Left colon (tissue), 2 donors: ENCODE measurements around the gene SLC17A2. TPM values are rescaled to one million over a fixed set of nuclear protein-coding genes. Genes with fewer than 3 reads are reported as not detected.
"Not testable (repeated sequence)": the region's sequence is repeated elsewhere in the genome, so short reads cannot be mapped to it uniquely, and the experiment has no call there.

ENCODE experiments used
- ATAC-seq: fragments of 200-7000 bp; cut with Tn5 transposase; one replicate; pipeline ENCODE4 v1.9.1; 2020; ENCODE audit warnings: mild to moderate bottlenecking, moderate library complexity
- DNase-seq, 2 donors: peaks; one replicate each; pipeline ENCODE4 v3.0.0-alpha.2; 2020
- intact Hi-C, 2 donors: fragments of 100-400 bp; cut with DNase I in 1 of 2; cut with micrococcal nuclease in 1 of 2; formaldehyde crosslinking; loops; one replicate each; pipeline versions ENCODE4 v1.11.2 to v1.14.0; 2022; cut with DNase I, micrococcal nuclease
- total RNA-seq, 2 donors: library from RNA; stranded (reverse); fragmentation: NEBNext Ultra II Directional; extraction: Animal tissue kit (Norgen Biotek cat#: 25700); gene quantifications; one replicate each; pipeline ENCODE4 v1.2.1, GENCODE V29; 2021
- donor health status: DM: no; HTN: no; CAD: no.
- donor health status: DM: yes; HTN: yes; CAD: no.

Gene SLC17A2
- total RNA-seq, 2 donors from 2014 or later: not detected

DNA sequence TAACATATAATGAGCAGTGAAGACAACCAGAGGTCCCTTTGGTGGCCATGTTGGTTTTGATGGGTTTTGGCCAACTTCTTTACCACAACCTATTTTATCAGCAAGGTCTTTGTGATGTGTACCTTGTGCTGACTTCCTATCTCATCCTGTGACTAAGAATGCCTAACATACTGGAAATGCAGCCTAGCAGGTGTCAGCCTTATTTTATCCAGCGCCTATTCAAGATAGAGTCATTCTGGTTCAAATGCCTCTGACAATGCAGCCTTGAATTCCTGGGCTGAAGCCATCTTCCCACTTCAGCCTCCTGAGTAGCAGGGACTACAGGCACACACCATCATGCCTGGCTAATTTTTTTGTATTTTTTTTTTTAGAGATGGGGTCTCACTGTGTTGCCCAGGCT, 24.3 kb upstream of the SLC17A2 start:
- intact Hi-C loops: no loop called here
- DNase-seq (no peak), ATAC-seq (no peak)

DNA sequence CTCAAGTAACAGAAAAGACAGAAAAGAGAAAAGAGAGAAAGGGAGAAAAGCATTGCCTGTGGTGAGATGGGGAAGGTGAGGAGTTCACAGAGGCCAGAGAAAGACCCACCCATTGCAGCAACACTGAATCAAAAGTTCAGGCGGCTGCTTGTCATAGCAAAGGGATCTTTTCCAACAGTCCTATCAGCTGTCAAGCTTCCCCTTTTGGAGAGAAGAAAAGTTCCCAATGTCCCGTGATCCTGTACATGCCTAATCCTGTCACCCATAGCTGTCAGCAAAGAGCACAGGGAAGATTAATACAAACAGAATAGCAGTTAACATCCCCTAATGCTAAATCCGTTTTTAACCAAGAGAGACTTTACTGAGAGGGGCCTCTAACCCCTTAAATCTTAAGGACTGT, 23.2 kb upstream of the SLC17A2 start:
- DNase-seq: no peak
- intact Hi-C loops: no loop called here
- ATAC-seq: no peak

DNA sequence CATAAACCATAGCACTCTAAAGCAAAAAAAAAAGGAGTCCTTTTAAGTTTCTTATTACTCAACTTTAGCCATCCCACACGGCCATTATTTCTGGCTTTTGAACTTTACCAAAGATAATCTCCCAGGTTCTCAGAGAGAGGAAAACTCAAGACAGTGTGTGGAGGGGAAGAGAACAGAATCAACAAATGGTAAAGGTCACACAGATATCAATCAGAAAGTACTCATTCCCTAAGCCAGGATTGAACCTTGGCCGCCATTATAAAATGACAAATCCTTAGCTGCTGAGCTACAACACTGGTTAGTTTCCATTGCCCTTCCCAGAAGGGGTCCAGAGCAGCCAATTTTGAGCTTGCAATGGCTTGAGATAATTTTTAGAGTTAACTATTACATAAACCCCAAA, 22.0 kb upstream of the SLC17A2 start:
- no peak for ATAC-seq
- DNase-seq: no peak
- intact Hi-C loops: no loop called here

DNA sequence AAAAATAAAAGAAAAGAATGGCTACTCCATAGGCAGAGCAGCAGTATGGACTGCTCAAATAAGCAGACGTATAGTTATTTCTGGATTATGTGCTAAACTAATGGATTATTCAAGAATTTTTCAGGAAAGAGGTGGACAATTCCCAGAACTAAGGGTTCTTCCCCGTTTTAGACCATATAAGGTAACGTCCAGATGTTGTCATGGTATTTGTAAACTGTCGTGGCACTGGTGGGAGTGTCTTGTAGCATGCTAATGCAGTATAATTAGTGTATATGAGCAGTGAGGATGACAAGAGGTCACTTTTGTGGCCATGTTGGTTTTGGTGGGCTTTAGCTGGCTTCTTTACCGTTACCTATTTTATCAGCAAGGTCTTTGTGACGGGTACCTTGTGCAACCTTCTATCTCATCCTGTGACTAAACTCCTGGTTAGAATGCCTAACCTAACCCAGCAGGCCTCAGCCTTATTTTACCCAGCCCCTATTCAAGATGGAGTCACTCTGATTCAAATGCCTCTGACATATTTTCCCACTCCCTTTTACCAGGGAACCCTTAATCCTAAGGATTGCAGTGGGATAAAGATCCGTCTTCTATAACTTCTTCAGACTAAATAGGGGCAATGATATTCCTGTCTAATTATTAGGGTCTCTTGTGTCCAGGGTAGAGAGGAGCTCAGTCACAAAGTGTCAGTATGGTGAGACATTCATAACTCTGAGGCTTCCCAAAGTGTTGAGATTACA, 21.0 kb upstream of the SLC17A2 start:
- intact Hi-C loops: no loop called here
- no peak for DNase-seq
- no peak for ATAC-seq

DNA sequence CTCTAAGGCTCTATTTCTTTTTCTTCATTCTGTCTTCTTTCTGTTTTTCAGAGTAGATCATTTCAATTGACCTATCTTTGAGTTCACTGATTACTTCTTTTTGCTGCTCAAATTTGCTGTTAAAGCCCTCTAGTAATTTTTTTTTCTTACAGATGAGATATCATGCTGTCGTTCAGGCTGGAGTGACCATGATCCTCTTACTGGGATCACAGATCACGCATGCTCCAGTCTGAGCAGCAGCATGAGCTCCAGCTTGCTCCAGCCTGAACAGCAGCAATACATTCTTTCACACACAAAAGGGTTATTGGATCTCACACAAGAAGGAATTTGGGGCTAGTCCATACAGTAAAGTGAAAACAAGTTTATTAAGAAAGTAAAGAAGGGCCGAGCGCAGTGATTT, 19.8 kb upstream of the SLC17A2 start:
- DNase-seq (no peak), ATAC-seq (no peak)
- intact Hi-C loops: no loop called here

DNA sequence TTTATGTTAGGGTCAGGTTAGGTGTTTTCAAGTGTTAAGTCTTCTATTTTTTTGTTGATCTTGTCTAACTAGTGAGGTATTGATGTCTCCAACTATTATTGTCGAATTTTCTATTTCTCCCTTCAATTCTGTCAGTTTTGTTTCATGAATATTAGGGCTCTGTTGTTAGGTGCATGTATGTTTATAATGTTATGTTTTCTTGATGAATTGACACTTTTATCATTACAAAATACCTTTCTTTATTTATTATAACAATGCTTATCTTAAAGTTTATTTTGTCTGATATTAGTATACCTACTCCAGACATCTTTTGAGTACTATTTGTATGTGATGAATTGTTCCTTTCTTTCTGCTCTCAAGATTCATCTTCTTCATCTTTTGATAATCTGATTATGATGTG, 19.2 kb upstream of the SLC17A2 start:
- intact Hi-C loops: no loop called here
- ATAC-seq (no peak), DNase-seq (no peak)

DNA sequence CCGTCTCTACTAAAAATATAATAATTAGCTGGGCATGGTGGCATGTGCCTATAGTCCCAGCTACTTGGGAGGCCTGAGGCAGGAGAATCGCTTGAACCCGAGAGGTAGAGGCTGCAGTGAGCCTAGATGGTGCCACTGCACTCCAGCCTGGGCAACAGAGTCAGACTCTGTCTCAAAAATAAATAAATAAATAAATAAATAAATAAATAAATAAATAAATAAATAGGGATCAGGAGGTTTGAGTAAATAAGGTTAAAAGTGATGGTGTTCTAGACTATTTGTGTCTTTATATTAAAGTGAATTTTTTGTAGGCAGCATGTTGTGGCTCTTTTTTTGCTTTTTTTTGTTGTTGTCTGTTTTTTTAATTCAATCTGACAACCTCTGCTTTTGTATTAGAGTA, 17.0 kb upstream of the SLC17A2 start:
- DNase-seq, intact Hi-C loops, ATAC-seq: not testable (repeated sequence)

DNA sequence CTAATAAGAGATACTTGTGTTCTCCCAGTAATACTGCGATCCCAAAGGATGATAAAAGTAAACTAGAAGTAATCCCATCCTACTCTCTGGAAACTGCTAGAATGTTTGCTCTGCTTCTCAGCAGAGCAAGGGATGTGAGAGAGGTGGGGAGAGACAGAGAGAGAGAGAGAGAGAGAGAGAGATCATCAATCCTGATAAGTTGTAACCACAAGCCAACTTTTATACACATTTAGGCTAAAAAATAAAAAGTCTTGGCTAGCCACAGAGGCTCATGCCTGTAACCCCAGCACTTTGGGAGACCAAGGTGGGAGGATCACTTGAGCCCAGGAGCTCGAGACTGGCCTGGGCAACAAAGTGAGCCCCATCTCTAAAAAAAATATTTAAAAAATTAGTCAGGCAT, 16.1 kb upstream of the SLC17A2 start:
- ATAC-seq (no peak), DNase-seq (no peak)
- intact Hi-C loops: no loop called here

DNA sequence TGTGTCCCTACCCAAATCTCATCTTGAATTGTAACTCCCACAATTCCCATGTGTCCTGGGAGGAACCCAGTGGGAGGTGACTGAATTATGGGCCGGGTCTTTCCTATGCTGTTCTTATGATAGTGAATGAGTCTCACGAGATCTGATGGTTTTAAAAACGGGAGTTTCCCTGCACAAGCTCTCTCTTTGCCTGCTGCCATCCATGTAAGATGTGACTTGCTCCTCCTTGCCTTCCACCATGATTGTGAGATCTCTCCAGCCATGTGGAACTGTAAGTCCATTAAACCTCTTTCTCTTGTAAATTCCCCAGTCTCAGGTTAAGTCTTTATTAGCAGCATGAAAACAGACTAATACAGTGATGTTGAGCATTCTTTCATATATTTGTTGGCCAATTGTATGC, 15.2 kb upstream of the SLC17A2 start:
- intact Hi-C loops, DNase-seq, ATAC-seq: not testable (repeated sequence)

DNA sequence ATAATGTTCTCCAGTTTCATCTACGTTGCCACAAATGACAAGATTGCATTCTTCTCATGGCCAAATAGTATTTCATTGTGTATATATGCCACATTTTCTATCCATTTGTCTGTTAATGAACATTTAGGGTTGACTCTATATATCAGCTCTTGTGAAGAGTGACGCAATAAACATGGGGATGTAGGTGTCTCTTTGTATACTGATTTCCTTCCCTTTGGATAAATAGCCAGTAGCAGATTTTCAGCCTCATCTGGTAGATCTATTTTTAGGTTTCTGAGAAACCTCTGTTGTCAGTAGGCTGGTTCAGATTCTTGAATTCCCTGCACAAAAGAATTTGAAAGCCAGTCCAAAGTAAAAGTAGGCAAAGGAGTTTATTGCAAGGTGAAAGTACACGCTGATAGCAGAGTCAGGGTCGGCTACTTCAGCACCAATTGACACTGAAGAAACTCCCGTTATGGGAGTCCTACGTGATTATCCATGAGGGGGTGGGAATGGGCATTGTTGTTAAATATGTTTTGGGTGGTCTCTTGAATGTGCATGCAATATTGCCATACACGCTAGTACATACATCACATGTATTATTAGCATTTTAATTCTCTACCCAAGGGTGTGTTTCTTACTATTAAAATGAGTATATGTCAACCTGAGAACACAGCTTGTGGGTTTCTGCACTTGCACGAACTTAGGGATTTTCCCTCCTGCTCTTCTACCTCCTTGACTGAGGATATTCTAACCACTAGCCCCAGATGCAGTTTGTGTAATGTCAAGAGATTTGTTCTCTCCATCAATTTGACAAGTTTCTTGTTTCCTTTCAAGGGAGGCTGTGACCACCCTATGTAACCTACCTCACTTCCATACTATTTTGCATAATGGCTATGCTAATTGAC, 14.4 kb upstream of the SLC17A2 start:
- DNase-seq: no peak
- ATAC-seq: no peak
- intact Hi-C loops: no loop called here

DNA sequence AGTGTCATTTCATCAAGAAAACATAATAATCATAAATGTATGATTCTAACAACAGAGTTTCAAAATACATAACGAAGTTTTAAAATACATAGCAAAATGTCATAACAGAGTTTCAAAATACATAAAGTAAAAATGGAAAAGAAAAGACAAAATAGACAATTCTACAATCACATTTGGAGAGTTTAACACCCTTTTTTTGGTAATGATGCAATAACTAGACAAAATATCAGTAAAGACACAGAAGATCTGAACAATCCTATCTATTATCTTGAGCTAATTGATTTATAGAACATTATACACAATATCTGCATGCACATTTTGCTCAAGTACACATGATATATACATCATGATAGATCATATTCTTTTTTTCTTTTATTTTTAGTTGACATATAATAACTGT, 13.4 kb upstream of the SLC17A2 start:
- no peak for DNase-seq
- ATAC-seq: no peak
- intact Hi-C loops: no loop called here

DNA sequence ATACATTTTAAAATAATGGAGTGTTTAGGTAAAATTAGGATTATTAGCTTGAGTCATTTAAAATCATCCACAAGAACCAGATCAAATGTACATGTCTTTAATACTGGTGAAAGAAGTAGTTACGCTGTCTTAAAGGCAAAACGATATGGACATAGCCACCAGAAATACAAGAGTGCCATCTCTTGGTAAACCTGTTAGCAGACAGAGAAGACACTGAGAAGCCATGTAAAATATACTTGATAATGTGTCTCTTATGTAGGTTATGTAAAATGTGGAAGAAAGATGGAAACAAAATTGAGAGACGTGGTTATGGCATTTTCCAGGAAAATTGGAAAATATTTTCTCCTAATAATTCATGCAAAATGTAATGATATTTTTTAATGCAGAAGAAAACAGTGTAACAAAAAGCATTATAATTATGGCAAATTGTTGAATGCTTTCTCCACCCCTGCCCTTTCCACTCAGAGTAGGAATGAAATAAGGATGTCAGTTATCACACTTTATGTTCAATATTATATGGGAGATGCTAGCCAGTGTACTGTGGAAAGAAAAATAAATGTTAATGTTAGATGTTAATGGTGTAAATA, 12.2 kb upstream of the SLC17A2 start:
- DNase-seq (no peak), ATAC-seq (peak; percentile 63)
- intact Hi-C loops: no loop called here

DNA sequence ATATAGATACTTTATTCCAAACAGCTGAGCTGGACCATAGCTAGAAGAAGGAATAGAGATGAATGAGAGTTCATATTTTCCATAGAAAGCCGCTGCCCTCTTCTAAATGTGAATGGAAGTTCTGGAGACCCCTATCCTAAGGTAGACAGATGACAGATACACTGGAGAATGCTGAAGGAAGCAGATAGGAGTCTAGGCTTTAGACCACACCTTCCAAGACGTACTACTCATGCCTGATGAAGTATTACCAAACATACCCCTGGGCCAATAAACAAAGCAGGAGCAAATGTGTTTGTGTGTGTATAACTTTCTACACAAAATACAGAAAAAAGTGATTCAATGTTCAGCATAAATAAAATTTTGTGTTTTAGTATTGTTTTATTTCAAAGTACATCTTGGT, 9.1 kb upstream of the SLC17A2 start:
- no peak for ATAC-seq
- intact Hi-C loops: no loop called here
- DNase-seq: no peak

DNA sequence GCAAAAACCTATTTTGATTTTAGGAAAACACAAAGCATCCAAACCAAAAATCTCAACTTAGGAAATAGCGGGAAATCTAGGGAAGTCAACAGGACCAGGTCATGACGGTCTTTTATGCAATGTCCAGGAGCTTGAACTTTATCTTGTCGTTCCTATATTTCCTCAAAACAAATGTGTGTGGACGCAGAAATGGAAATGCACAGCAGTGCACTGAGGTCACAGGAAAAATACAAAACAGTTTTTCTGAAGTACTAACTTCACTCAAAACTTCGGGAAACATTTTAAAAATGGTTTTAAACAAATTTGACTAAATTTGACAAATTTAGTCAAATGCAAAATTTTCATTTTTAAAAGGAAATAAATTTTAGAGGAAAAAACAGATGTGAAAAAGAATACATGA, 5.5 kb upstream of the SLC17A2 start:
- no peak for ATAC-seq
- intact Hi-C loops: no loop called here
- DNase-seq: no peak

DNA sequence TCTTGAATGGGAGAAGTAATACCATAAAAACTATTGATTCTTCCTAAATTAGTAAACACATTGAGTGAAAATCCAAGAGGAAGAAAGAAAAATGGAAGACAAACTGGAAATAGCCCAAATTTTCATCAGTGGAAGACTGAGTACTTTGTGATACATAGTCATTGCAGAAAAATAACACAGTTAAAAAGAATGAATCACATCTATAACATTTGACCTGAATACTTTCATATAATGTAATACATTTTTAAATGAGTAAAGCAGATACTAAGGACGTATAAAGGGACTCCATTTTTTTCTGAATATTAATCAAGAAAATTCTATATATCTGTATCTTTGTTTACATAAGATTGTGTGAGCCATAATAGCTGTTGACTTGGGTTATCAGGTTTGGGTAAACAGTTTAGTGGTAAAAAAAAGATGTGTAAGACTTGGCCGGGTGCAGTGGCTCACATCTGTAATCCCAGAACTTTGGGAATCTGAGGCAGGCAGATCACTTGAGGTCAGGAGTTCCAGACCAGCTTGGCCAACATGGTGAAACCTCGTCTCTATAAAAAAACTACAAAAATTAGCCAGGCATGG, 4.3 kb upstream of the SLC17A2 start:
- ATAC-seq: no peak
- intact Hi-C loops: no loop called here

DNA sequence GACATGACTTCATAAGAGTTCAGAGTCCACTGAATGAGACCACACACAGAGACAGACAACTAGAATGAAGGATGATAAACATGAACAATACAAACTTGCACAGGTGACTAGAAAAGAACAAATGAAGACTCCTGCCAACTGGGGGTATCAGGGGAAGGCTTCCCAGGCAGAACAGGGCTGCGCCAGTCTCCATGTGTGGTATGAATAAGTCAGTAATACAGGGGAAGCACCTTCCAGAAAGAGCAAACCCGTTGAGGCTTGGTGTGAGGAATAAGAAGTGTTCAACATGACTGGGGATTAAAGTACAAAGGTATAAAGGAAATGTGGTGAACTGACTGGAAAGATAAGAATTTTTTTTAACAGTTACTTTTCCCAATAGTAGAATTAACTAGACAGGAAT, 3.7 kb upstream of the SLC17A2 start:
- ATAC-seq: no peak
- intact Hi-C loops: no loop called here
- DNase-seq: no peak

More for the DNA sequence above, 4.3 kb upstream of the SLC17A2 start:
- DNase-seq: no peak

DNA sequence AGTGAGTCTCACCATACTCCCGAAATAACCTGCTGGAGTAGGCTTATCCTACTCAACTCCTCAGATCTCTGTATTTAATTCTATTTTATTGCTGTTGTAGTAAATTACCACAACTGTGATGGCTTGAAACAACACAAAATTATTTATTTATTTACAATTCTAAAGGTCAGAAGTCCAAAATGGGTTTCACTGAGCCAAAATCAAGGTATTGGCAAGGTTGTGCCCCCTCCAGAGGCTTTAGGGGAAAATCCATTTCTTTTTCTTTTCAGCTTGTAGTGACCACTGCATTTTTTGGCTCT, 869 bp upstream of the SLC17A2 start:
- ATAC-seq (no peak), DNase-seq (no peak)
- intact Hi-C loops: no loop called here

DNA sequence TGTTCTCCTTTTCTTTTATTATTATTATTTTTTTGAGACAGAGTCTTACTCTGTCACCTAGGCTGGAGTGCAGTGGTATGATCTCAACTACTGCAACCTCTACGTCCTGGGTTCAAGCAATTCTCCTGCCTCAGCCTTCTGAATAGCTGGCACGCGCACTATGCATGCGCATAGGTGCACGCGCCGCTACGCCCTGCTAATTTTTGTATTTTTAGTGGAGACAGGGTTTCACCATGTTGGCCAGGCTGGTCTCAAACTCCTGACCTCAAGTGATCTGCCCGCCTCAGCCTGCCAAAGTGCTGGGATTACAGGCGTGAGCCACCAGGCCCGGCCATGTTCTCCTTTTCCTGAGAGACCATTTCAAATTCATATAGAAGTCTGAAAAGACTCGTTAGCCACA, 706 bp downstream of the SLC17A2 start:
- DNase-seq, intact Hi-C loops, ATAC-seq: not testable (repeated sequence)

DNA sequence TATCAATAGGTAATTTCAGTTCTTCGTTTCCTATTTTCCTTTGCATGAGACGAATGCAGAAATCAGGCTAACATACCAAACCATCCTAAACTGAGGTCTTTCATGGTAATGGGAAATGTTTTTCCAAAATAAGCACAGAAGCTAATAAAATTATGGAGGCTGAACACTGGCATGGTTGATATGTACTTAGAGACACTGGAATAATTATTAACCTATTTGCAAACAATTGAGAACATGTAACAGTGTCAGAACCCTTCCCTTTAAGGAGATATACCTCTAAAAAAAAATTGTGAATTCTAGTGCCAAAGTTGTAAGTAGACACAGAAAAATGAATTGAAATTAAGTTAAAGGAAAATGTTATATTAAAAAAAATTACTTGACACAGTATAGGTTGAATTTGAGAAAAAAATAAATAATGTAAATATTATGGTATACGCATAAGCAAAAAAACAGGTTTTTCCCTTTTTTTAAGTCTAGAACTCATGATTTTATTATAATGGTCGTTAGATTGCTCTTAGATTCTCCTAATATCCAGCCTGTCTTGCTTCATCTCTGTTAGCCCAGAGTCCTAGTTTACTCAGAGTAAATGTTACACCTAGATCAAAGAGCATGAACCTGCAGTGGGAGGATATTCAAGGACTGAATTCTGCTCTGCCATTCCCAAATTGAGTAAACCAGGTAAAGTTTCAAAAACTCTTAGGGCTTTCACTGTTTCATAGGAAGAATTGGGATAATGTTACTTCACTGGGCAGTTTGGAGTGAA, 1.7 kb downstream of the SLC17A2 start:
- DNase-seq: no peak
- peak; percentile 49 for ATAC-seq
- intact Hi-C loops: no loop called here
